Progenitor cell of endocrine pancreas (in vitro differentiated cells): ENCODE measurements around the gene ALPK3. TPM values are rescaled to one million over a fixed set of nuclear protein-coding genes. Genes with fewer than 3 reads are reported as not detected.

ENCODE experiments used
- DNase-seq: peaks from one replicate; pipeline ENCODE4 v3.0.0; 2021; ENCODE audit warnings: low spot score; ENCODE audit not compliant: unreplicated experiment
- H3K27ac Mint-ChIP-seq: 2 replicates; pipeline ENCODE4 v1.8.0; 2021; ENCODE audit warnings: mild to moderate bottlenecking, moderate library complexity, mixed read lengths
- H3K27me3 Mint-ChIP-seq: 2 replicates; pipeline ENCODE4 v1.8.0; 2021; ENCODE audit warnings: mixed read lengths
- H3K36me3 Mint-ChIP-seq: 2 replicates; pipeline ENCODE4 v1.8.0; 2022; ENCODE audit warnings: mixed read lengths; ENCODE audit not compliant: insufficient read depth
- H3K4me1 Mint-ChIP-seq: 2 replicates; pipeline ENCODE4 v1.8.0; 2021; ENCODE audit warnings: low read depth, mixed read lengths
- H3K4me3 Mint-ChIP-seq: 2 replicates; pipeline ENCODE4 v1.8.0; 2021; ENCODE audit warnings: low read depth, mild to moderate bottlenecking, moderate library complexity, mixed read lengths
- H3K9me3 Mint-ChIP-seq: 2 replicates; pipeline ENCODE4 v1.8.0; 2021; ENCODE audit warnings: low read depth, mixed read lengths
- CTCF ChIP-seq: fragments of 200-600 bp; sonication (generic); IDR thresholded peaks from one replicate; pipeline ENCODE4 v1.5.0; 2021; ENCODE audit warnings: antibody characterized with exemption, mild to moderate bottlenecking; ENCODE audit not compliant: unreplicated experiment
- total RNA-seq: library from RNA; stranded (reverse); gene quantifications from 2 replicates; pipeline ENCODE4 v1.2.1, GENCODE V29; 2021

ALPK3 gene
- total RNA-seq, 1 donor from 2014 or later, result 122 TPM

- no peaks in the 10 kb centered on the region for H3K9me3 Mint-ChIP-seq
- no peaks in the 10 kb centered on the region for H3K27me3 Mint-ChIP-seq
- DNase-seq, result no peak
- H3K27ac Mint-ChIP-seq, result no peak overlapping the region
- peaks cover 14% of the 10 kb centered on the region for H3K36me3 Mint-ChIP-seq
- TF ChIP-seq CTCF, result no peak
- H3K4me3 Mint-ChIP-seq, result no peak overlapping the region
- H3K4me1 Mint-ChIP-seq, result peaks cover 5% of the 10 kb centered on the region
Observed at GRCh38 chr15:84805221-84805620, 11.9 kb upstream of the ALPK3 start.

DNA sequence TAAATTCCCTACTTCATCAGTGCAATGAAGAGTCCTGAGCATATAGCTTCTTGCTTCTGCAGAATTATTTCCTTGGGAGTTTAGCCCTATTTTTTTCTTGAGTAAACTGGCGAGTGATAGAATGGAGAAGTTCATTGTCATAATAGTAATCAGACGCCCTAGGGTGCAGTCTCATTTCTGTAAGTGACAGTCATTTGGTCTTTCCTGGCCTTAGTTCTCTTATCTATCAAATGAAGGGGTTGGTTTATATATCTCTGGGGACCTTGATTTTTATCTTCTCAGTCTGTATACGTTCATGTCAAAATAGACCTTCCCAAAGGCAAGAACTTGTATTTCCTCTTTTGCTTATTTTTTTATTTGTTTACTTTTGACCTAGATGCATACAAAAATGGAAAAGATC is 9.9 kb upstream of the ALPK3 start:
- DNase-seq, result no peak
- Mint-ChIP-seq H3K4me1 (peaks cover 5% of the 10 kb centered on the region), H3K9me3 (no peaks in the 10 kb centered on the region), H3K4me3 (no peak overlapping the region), H3K27ac (no peak overlapping the region), H3K36me3 (peaks cover 10% of the 10 kb centered on the region), H3K27me3 (no peaks in the 10 kb centered on the region)
- TF ChIP-seq CTCF, result no peak

- peaks cover 5% of the 10 kb centered on the region for H3K4me1 Mint-ChIP-seq
- peaks cover 6% of the 10 kb centered on the region for H3K36me3 Mint-ChIP-seq
- H3K9me3 Mint-ChIP-seq, result no peaks in the 10 kb centered on the region
- H3K27me3 Mint-ChIP-seq, result no peaks in the 10 kb centered on the region
- peak overlapping the region; percentile 81 for H3K27ac Mint-ChIP-seq
- DNase-seq, result no peak
- no peak overlapping the region for H3K4me3 Mint-ChIP-seq
- no peak for TF ChIP-seq CTCF
Observed at GRCh38 chr15:84810073-84810840, 6.9 kb upstream of the ALPK3 start.

DNA sequence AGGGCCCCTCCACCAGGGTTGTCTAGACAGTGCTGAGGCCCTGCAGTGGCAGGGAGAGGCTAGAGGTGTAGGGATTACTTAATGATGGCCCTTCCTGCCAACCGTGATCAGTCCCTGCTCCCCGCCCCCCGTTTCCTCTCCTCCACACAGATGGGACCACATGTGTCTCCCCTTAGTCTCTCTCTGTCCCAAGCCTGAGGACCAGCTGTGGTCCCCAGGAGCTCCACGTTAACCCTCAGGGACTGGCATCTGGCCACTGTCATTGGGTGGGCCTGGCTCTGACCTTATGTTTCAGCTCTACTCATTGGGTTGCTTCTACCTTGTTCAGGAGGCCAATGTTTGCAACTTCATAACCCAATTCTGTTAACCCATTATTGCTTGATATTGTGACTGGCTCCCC is 6.0 kb upstream of the ALPK3 start:
- Mint-ChIP-seq H3K4me1 (peaks cover 8% of the 10 kb centered on the region), H3K4me3 (no peak overlapping the region)
- DNase-seq, result no peak

DNA sequence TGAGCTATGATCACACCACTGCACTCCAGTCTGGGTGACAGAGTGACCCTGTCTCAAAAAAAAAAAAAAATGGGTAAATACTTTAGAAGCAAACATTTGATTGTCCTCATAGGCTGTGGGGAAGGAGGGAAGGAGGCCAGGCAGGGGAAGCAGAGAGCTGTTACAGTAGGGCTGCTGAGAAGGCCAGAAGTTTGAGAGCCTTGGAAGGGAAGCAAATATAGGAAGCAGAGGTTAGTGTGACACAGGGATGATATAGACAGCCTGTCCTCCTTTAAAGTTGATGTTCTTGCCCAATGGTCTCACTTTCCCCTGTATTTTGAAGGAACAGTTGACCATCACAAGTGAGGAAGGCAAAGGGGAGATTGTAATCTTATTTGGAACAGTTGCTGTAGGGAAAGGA is 5.3 kb upstream of the ALPK3 start:
- Mint-ChIP-seq H3K27ac (no peak overlapping the region), H3K4me3 (no peak overlapping the region), H3K36me3 (peaks cover 2% of the 10 kb centered on the region), H3K4me1 (peaks cover 11% of the 10 kb centered on the region), H3K9me3 (no peaks in the 10 kb centered on the region), H3K27me3 (no peaks in the 10 kb centered on the region)
- TF ChIP-seq CTCF, result no peak
- no peak for DNase-seq

More for the DNA sequence above, 6.0 kb upstream of the ALPK3 start:
- TF ChIP-seq CTCF, result no peak
- Mint-ChIP-seq H3K27me3 (no peaks in the 10 kb centered on the region), H3K36me3 (peaks cover 4% of the 10 kb centered on the region), H3K9me3 (no peaks in the 10 kb centered on the region), H3K27ac (no peak overlapping the region)
